HepG2 (cell line): ENCODE measurements around the gene NME9. TPM values are rescaled to one million over a fixed set of nuclear protein-coding genes. Genes with fewer than 3 reads are reported as not detected.

ENCODE experiments used
- ATAC-seq: fragments of 200-7000 bp; cut with Tn5 transposase; 3 replicates; pipeline ENCODE4 v1.9.1; 2020; ENCODE audit warnings: mild to moderate bottlenecking, moderate library complexity
- BruUV-seq: library from RNA; stranded (reverse); fragments of 400-500 nt; replicated peaks from 2 replicates; lab custom pipeline; 2021; lab: Mats Ljungman, UMichigan
- CTCF ChIA-PET: fragments of 300-600 bp; formaldehyde crosslinking; extraction: SDS; loops from one replicate; lab custom pipeline; 2021; ENCODE audit warnings: low total read pairs, inconsistent platforms, low intra/inter-chr PET ratio; lab: Yijun Ruan, JAX
- POLR2A ChIA-PET: fragments of 350-600 bp; sonication (Branson Sonifier 250); formaldehyde crosslinking; loops from one replicate; lab custom pipeline; 2020; ENCODE audit warnings: antibody characterized with exemption, inconsistent platforms; lab: Yijun Ruan, JAX
- DNase-seq: peaks from one replicate; pipeline ENCODE4 v3.0.0-alpha.2; 2015; ENCODE audit warnings: low spot score
- FAIRE-seq: peaks from 3 replicates; lab custom pipeline; 2011; peaks lifted over from hg19 to GRCh38; lab: Jason Lieb, UNC
- H2AFZ ChIP-seq: one replicate; pipeline ENCODE4 v1.6.1; 2011; ENCODE audit warnings: low read length, inconsistent platforms
- H3K27ac ChIP-seq: fragments of 300-600 bp; 3 replicates; pipeline ENCODE4 v1.8.0; 2011; ENCODE audit warnings: mixed run types, mild to moderate bottlenecking, mixed read lengths, low read length, inconsistent platforms; ENCODE audit not compliant: insufficient read depth; ENCODE audit errors: extremely low read length
- H3K27me3 ChIP-seq, 2 experiments: fragments of 200-600 bp in 1 of 2; 2 replicates in 1 of 2; 3 replicates in 1 of 2; pipeline versions ENCODE4 v1.6.0 to v1.8.0; 2011; ENCODE audit warnings: low read length in 2 of 2, mild to moderate bottlenecking in 2 of 2, moderate library complexity in 2 of 2, inconsistent platforms in 1 of 2; ENCODE audit not compliant: insufficient read depth in 2 of 2, control insufficient read depth in 1 of 2
- H3K36me3 ChIP-seq, 2 experiments: fragments of 200-600 bp in 1 of 2; replicated peaks in 1 of 2; 2 replicates in 1 of 2; 3 replicates in 1 of 2; pipeline versions ENCODE4 v1.5.1 to v1.8.0; 2011; ENCODE audit warnings: low read length in 2 of 2, inconsistent platforms in 1 of 2; ENCODE audit not compliant: insufficient read depth in 2 of 2, control insufficient read depth in 1 of 2
- H3K4me1 ChIP-seq: 2 replicates; pipeline ENCODE4 v1.5.1; 2012; ENCODE audit warnings: low read length, inconsistent platforms; ENCODE audit not compliant: insufficient read depth
- H3K4me2 ChIP-seq: 2 replicates; pipeline ENCODE4 v1.6.0; 2011; ENCODE audit warnings: low read depth, low read length, inconsistent platforms
- H3K4me3 ChIP-seq, 3 experiments: fragments of 200-600 bp in 1 of 3; sonication (generic), shearing (Covaris generic) in 1 of 3; replicated peaks in 1 of 3; 2 replicates each; pipeline ENCODE4 v1.5.1; 2011 to 2016; ENCODE audit warnings: low read length in 3 of 3, inconsistent platforms in 2 of 3, low read depth in 2 of 3, mild to moderate bottlenecking in 2 of 3, control low read depth in 1 of 3, mixed read lengths in 1 of 3; ENCODE audit not compliant: insufficient read depth in 1 of 3
- H3K79me2 ChIP-seq: one replicate; pipeline ENCODE4 v1.6.1; 2011; ENCODE audit warnings: low read length, inconsistent platforms; ENCODE audit not compliant: insufficient read depth
- H3K9ac ChIP-seq: 2 replicates; pipeline ENCODE4 v1.6.0; 2011; ENCODE audit warnings: mild to moderate bottlenecking, low read depth, low read length, inconsistent platforms; ENCODE audit not compliant: insufficient read depth
- H3K9me3 ChIP-seq: 2 replicates; pipeline ENCODE4 v1.5.1; 2012; ENCODE audit warnings: mild to moderate bottlenecking, low read length
- H4K20me1 ChIP-seq: 2 replicates; pipeline ENCODE4 v1.6.0; 2011; ENCODE audit warnings: inconsistent platforms, mild to moderate bottlenecking, low read length, moderate library complexity; ENCODE audit not compliant: insufficient read depth
- AKAP8 ChIP-seq: sonication (generic); formaldehyde crosslinking; IDR thresholded peaks from 2 replicates; pipeline ENCODE4 v1.5.1; 2020; ENCODE audit warnings: mild to moderate bottlenecking, missing genetic modification reagents
- ATF5 ChIP-seq: sonication (generic); formaldehyde crosslinking; IDR thresholded peaks from 2 replicates; pipeline ENCODE4 v1.4.0; 2020; ENCODE audit warnings: mild to moderate bottlenecking, low read depth, missing genetic modification reagents
- CBX2 ChIP-seq, 2 experiments: fragments of 200-600 bp in 1 of 2; sonication (generic); formaldehyde crosslinking in 1 of 2; IDR thresholded peaks; 2 replicates each; pipeline versions ENCODE4 v1.7.0 to v1.8.1; 2018 to 2022; ENCODE audit warnings: low read depth in 2 of 2, low read length in 1 of 2, mild to moderate bottlenecking in 1 of 2, missing genetic modification reagents in 1 of 2
- CTCF ChIP-seq: sonication (generic); formaldehyde crosslinking; IDR thresholded peaks from 2 replicates; pipeline ENCODE4 v1.5.0; 2020; ENCODE audit warnings: mild to moderate bottlenecking, missing genetic modification reagents, moderate library complexity
- FOXC1 ChIP-seq: sonication (generic); formaldehyde crosslinking; IDR thresholded peaks from 2 replicates; pipeline ENCODE4 v1.8.0; 2022; ENCODE audit warnings: mild to moderate bottlenecking, missing genetic modification reagents, borderline replicate concordance
- GRHL1 ChIP-seq: sonication (generic); formaldehyde crosslinking; conservative IDR thresholded peaks from 2 replicates; pipeline ENCODE4 v1.8.0; 2022; ENCODE audit warnings: missing genetic modification reagents
- MATR3 ChIP-seq: sonication (generic); formaldehyde crosslinking; IDR thresholded peaks from 2 replicates; pipeline ENCODE4 v1.4.0; 2020; ENCODE audit warnings: missing genetic modification reagents
- MYC ChIP-seq: sonication (generic); formaldehyde crosslinking; IDR thresholded peaks from 2 replicates; pipeline ENCODE4 v1.9.0; 2021; ENCODE audit warnings: missing genetic modification reagents, borderline replicate concordance
- NBN ChIP-seq: fragments of 450-650 bp; conservative IDR thresholded peaks from 2 replicates; pipeline ENCODE4 v1.6.1; 2017
- SETDB1 ChIP-seq: sonication (generic); formaldehyde crosslinking; IDR thresholded peaks from 2 replicates; pipeline ENCODE4 v1.5.1; 2020; ENCODE audit warnings: missing genetic modification reagents, mild to moderate bottlenecking, borderline replicate concordance
- SMAD1 ChIP-seq: sonication (generic); formaldehyde crosslinking; IDR thresholded peaks from 2 replicates; pipeline ENCODE4 v1.4.0; 2020; ENCODE audit warnings: missing genetic modification reagents, low read depth, mild to moderate bottlenecking, borderline replicate concordance
- SSRP1 ChIP-seq: IDR thresholded peaks from 2 replicates; pipeline ENCODE4 v1.6.1; 2016; ENCODE audit warnings: control low read depth
- THAP8 ChIP-seq: sonication (generic); formaldehyde crosslinking; IDR thresholded peaks from 2 replicates; pipeline ENCODE4 v1.5.1; 2020; ENCODE audit warnings: missing genetic modification reagents, mild to moderate bottlenecking, borderline replicate concordance
- ZBTB44 ChIP-seq: sonication (generic); formaldehyde crosslinking; IDR thresholded peaks from 2 replicates; pipeline ENCODE4 v1.4.0; 2020; ENCODE audit warnings: missing genetic modification reagents
- ZNF143 ChIP-seq: sonication (generic); formaldehyde crosslinking; IDR thresholded peaks from 2 replicates; pipeline ENCODE4 v1.4.0; 2020; ENCODE audit warnings: missing genetic modification reagents
- ZNF335 ChIP-seq: sonication (generic); formaldehyde crosslinking; IDR thresholded peaks from 2 replicates; pipeline ENCODE4 v1.4.0; 2020; ENCODE audit warnings: missing genetic modification reagents
- ZNF451 ChIP-seq: sonication (generic); formaldehyde crosslinking; IDR thresholded peaks from 2 replicates; pipeline ENCODE4 v1.5.0; 2020; ENCODE audit warnings: mild to moderate bottlenecking, missing genetic modification reagents
- ZNF484 ChIP-seq: sonication (generic); formaldehyde crosslinking; IDR thresholded peaks from 2 replicates; pipeline ENCODE4 v1.5.1; 2020; ENCODE audit warnings: mild to moderate bottlenecking, low read depth, missing genetic modification reagents, borderline replicate concordance
- ZNF576 ChIP-seq: sonication (generic); formaldehyde crosslinking; IDR thresholded peaks from 2 replicates; pipeline ENCODE4 v1.4.0; 2020; ENCODE audit warnings: mild to moderate bottlenecking, missing genetic modification reagents
- WGBS: methylation state at CpG from one replicate; pipeline ENCODE4 v1.1.6; 2017; ENCODE audit warnings: low lambda C conversion rate; 5-methylcytosine and 5-hydroxymethylcytosine counted together
- in situ Hi-C: cut with HindIII; loops from 2 replicates; pipeline ENCODE4 v1.10.0; 2017; ENCODE audit warnings: low pct_unique_long_range_greater_than_20kb; ENCODE audit not compliant: extremely low pct_ligation_motif_present
- intact Hi-C: fragments of 100-400 bp; cut with micrococcal nuclease; formaldehyde crosslinking; loops from one replicate; pipeline ENCODE4 v1.10.0; 2022; ENCODE audit not compliant: unreplicated experiment
- polyA plus RNA-seq, 8 experiments: library from polyadenylated mRNA; depleted of rRNA in 3 of 8; stranded (reverse) in 7 of 8; unstranded in 1 of 8; fragments of >200 nt; fragmentation: Illumina TruSeq in 4 of 8; extraction: Trizol in 4 of 8; gene quantifications; 2 replicates each; pipeline versions ENCODE4 v1.2.1 to v1.2.3, GENCODE V29; 2011 to 2016; ENCODE audit warnings: low read depth in 4 of 8, missing spikeins in 1 of 8, mixed read lengths in 1 of 8; ENCODE audit not compliant: insufficient read depth in 1 of 8
- total RNA-seq, 5 experiments: library from RNA; depleted of rRNA; stranded (reverse); fragments of >200 nt; fragmentation: Illumina TruSeq; extraction: Trizol; gene quantifications; 2 replicates each; pipeline ENCODE4 v1.2.3, GENCODE V29; 2016; ENCODE audit warnings: low read depth in 1 of 5

The NME9 gene
- total and polyA plus RNA-seq, 2 of the 13 experiments (the other 11 are each of a cell fraction or from before 2014, with no cell fraction given), result not detected

- Histone ChIP-seq H3K4me1 (no peaks in the 10 kb centered on the region), H3K4me2 (no peak overlapping the region), H3K9ac (no peak overlapping the region), H3K79me2 (no peaks in the 10 kb centered on the region), H3K36me3 (peaks cover 0 to 5% of the 10 kb centered on the region in 2 experiments; a peak in 2 of 5 replicates), H4K20me1 (no peaks in the 10 kb centered on the region), H2AFZ (no peak overlapping the region), H3K27ac (no peak overlapping the region), H3K9me3 (no peaks in the 10 kb centered on the region), H3K27me3 (no peaks in the 10 kb centered on the region), H3K4me3 (no peak overlapping the region)
- WGBS, result 85% methylated on average over 2 of the region's 2 CpGs
- FAIRE-seq, result no peak
- ChIA-PET CTCF (no interaction called here), POLR2A (no interaction called here)
- ATAC-seq, result no peak
- no TSS peak for BruUV-seq
- in situ Hi-C loops, result no loop called here
- intact Hi-C loops, result no loop called here
- no peak for DNase-seq
- TF ChIP-seq ATF5, result no peak
- no peak for TF ChIP-seq MATR3
- TF ChIP-seq ZNF143, result no peak
- TF ChIP-seq ZNF451, result no peak
- TF ChIP-seq SMAD1 (CRISPR knock-in tag), result no peak
- no peak for TF ChIP-seq ZNF484
- TF ChIP-seq THAP8 (CRISPR knock-in tag), result no peak
- TF ChIP-seq ZNF335 (CRISPR knock-in tag), result no peak
- TF ChIP-seq CBX2 (IDR thresholded peaks at IDR 0.05; ENCODE audit: low read depth, low read length), result no peak
- TF ChIP-seq CBX2 (CRISPR knock-in tag; IDR thresholded peaks at IDR 0.05; ENCODE audit: low read depth), result no peak
- no peak for TF ChIP-seq AKAP8 (CRISPR knock-in tag)
- TF ChIP-seq ZNF576 (CRISPR knock-in tag), result no peak
- no peak for TF ChIP-seq FOXC1 (CRISPR knock-in tag)
- TF ChIP-seq SSRP1 (CRISPR knock-in tag), result no peak
- TF ChIP-seq GRHL1 (CRISPR knock-in tag), result no peak
- no peak for TF ChIP-seq CTCF (CRISPR knock-in tag)
- no peak for TF ChIP-seq SETDB1 (CRISPR knock-in tag)
- TF ChIP-seq NBN, result no peak
- TF ChIP-seq ZBTB44 (CRISPR knock-in tag), result no peak
- no peak for TF ChIP-seq MYC
Observed at GRCh38 chr3:138300647-138301046, 29.0 kb downstream of the NME9 start.
